HepG2 (cell line): ENCODE data around the gene TMEM141. TPM values are rescaled to one million over a fixed set of nuclear protein-coding genes. Genes with fewer than 3 reads are reported as not detected.

Experiments
- GABPB1 ChIP-seq: IDR thresholded peaks from 2 replicates; pipeline ENCODE4 v1.6.1; 2016; ENCODE audit warnings: mild to moderate bottlenecking, missing genetic modification reagents, moderate library complexity, missing compliant biosample characterization
- NAIF1 ChIP-seq: sonication (generic); formaldehyde crosslinking; IDR thresholded peaks from 2 replicates; pipeline ENCODE4 v1.5.0; 2020; ENCODE audit warnings: mild to moderate bottlenecking, missing genetic modification reagents, borderline replicate concordance
- SNRNP70 ChIP-seq: fragments of 200-400 bp; formaldehyde crosslinking; IDR thresholded peaks from 2 replicates; pipeline ENCODE4 v1.6.1; 2017; ENCODE audit warnings: mild to moderate bottlenecking, low read depth, low read length, moderate library complexity
- ZNF124 ChIP-seq: sonication (generic); formaldehyde crosslinking; IDR thresholded peaks from 2 replicates; pipeline ENCODE4 v1.4.0; 2020; ENCODE audit warnings: missing genetic modification reagents
- ZNF253 ChIP-seq: sonication (generic); formaldehyde crosslinking; IDR thresholded peaks from 2 replicates; pipeline ENCODE4 v1.8.0; 2022; ENCODE audit warnings: mild to moderate bottlenecking, missing genetic modification reagents, borderline replicate concordance
- ZNF33B ChIP-seq: sonication (generic); formaldehyde crosslinking; IDR thresholded peaks from 2 replicates; pipeline ENCODE4 v1.5.1; 2020; ENCODE audit warnings: mild to moderate bottlenecking, missing genetic modification reagents
- ZNF7 ChIP-seq: IDR thresholded peaks from 2 replicates; pipeline ENCODE4 v1.6.1; 2016; ENCODE audit warnings: missing biosample characterization, missing genetic modification reagents
- polyA plus RNA-seq, 8 experiments: library from polyadenylated mRNA; depleted of rRNA in 3 of 8; stranded (reverse) in 7 of 8; unstranded in 1 of 8; fragments of >200 nt; fragmentation: Illumina TruSeq in 4 of 8; extraction: Trizol in 4 of 8; gene quantifications; 2 replicates each; pipeline versions ENCODE4 v1.2.1 to v1.2.3, GENCODE V29; 2011 to 2016; ENCODE audit warnings: low read depth in 4 of 8, missing spikeins in 1 of 8, mixed read lengths in 1 of 8; ENCODE audit not compliant: insufficient read depth in 1 of 8
- total RNA-seq, 5 experiments: library from RNA; depleted of rRNA; stranded (reverse); fragments of >200 nt; fragmentation: Illumina TruSeq; extraction: Trizol; gene quantifications; 2 replicates each; pipeline ENCODE4 v1.2.3, GENCODE V29; 2016; ENCODE audit warnings: low read depth in 1 of 5
- TF ChIP-seq, protein P1 (sequence below): sonication (generic); formaldehyde crosslinking; conservative IDR thresholded peaks from 2 replicates; pipeline ENCODE4 v1.4.0; 2020; ENCODE audit warnings: missing genetic modification reagents
- TF ChIP-seq, protein P2 (sequence below): sonication (generic); formaldehyde crosslinking; IDR thresholded peaks from 2 replicates; pipeline ENCODE4 v1.8.1; 2023; ENCODE audit warnings: mild to moderate bottlenecking, inconsistent platforms, moderate library complexity, missing genetic modification reagents, borderline replicate concordance

TMEM141 gene
- total and polyA plus RNA-seq, 2 of the 13 experiments (the other 11 are each of a cell fraction or from before 2014, with no cell fraction given), result 81.0 to 202 TPM

DNA sequence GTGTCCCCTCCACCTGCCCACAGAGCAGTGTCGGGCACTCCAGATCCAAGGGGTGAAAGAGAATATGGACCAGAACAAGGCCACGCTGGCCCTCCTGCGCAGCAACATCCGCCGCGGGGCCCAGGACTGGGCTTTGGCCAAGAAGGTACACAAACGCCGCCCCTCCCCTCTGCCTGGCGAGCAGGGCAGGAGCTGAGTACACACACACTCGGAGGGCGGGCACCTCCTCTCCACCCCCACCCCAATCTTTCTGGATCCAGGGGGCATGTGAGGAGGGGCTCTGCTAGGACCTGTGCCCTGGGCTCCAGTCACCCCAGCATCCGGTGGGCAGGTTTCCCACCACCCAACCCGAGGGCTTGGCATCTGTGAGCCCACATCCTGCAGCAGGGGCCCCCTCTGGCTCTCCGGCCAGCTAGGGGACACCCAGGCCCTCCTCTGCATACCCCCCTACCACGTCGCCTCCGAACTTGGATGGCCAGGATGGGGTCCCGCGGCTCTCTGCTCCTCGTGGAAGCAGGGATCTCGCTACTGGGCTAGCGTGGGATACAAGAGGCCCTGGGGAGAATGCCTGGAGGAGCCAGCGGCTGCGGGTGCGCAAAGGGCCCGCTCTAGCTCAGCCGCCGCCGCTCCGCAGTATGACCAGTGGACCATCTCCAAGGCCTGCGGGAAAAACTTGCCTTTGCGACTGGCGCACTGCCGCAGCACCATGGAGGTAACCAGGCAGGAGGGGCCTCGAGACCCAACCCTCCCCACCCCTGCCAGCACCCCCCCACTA is 8.1 kb downstream of the TMEM141 start (continued):
- TF ChIP-seq SNRNP70, result no peak
- TF ChIP-seq, protein P1, sequence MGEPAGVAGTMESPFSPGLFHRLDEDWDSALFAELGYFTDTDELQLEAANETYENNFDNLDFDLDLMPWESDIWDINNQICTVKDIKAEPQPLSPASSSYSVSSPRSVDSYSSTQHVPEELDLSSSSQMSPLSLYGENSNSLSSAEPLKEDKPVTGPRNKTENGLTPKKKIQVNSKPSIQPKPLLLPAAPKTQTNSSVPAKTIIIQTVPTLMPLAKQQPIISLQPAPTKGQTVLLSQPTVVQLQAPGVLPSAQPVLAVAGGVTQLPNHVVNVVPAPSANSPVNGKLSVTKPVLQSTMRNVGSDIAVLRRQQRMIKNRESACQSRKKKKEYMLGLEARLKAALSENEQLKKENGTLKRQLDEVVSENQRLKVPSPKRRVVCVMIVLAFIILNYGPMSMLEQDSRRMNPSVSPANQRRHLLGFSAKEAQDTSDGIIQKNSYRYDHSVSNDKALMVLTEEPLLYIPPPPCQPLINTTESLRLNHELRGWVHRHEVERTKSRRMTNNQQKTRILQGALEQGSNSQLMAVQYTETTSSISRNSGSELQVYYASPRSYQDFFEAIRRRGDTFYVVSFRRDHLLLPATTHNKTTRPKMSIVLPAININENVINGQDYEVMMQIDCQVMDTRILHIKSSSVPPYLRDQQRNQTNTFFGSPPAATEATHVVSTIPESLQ (CRISPR knock-in tag), result no peak
- no peak for TF ChIP-seq NAIF1 (CRISPR knock-in tag)
- TF ChIP-seq ZNF253 (CRISPR knock-in tag), result no peak
- TF ChIP-seq ZNF33B (CRISPR knock-in tag), result no peak
- peak; percentile 64; the same call in 1 of the 2 replicates for TF ChIP-seq ZNF124 (CRISPR knock-in tag)
- TF ChIP-seq ZNF7 (CRISPR knock-in tag), result no peak
- TF ChIP-seq, protein P2, sequence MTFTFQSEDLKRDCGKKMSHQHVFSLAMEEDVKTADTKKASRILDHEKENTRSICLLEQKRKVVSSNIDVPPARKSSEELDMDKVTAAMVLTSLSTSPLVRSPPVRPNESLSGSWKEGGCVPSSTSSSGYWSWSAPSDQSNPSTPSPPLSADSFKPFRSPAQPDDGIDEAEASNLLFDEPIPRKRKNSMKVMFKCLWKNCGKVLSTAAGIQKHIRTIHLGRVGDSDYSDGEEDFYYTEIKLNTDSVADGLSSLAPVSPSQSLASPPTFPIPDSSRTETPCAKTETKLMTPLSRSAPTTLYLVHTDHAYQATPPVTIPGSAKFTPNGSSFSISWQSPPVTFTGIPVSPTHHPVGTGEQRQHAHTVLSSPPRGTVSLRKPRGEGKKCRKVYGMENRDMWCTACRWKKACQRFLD (CRISPR knock-in tag), result peak; percentile 91; the same call in 1 of the 2 replicates
- TF ChIP-seq GABPB1 (CRISPR knock-in tag), result peak; percentile 84
